Stimulated activated CD4-positive, alpha-beta T cell treated with anti-CD3 and anti-CD28 coated beads, Interleukin-4, amount 100 ng/mL, for 24 hours (primary cell): ENCODE results near the gene CYP27B1.
"Not testable (repeated sequence)": the region's sequence is repeated elsewhere in the genome, so short reads cannot be mapped to it uniquely, and the experiment has no call there.

Experiments used
- DNase-seq: peaks from one replicate; pipeline ENCODE4 v3.0.0-alpha.2; 2020

The CYP27B1 gene

DNA sequence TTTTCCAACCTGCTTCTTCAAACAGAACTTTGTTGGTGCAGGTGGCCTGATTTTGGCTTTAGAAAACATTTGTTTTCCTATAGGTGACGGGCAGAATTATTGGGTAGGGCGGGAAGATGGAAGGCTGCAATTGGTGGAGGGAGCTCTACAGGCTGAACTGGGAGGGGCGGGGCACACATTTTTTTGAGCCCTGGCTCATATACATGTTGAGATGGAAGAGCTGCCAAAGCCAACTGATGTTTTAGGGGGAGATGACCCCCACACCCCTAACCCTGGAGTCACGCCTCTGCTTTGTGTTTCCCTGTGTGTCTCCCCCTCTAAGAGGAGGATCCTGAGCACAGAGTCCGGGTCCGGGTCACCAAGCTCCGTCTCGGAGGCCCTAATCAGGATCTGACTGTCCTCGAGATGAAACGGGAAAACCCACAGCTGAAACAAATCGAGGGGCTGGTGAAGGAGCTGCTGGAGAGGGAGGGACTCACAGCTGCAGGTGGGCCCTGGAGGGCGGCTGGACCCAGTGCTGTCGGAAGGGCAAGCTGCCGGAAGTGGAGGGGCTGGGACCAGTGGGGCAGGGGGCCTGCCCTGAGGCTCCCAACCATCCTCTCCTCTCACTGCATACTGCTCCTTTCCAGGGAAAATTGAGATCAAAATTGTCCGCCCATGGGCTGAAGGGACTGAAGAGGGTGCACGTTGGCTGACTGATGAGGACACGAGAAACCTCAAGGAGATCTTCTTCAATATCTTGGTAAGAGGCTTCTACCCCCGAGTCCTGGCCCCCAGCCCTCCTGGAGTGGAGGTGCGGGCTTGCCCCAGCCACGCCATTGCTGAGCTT, 46.9 kb downstream of the CYP27B1 start:
- DNase-seq = no peak

DNA sequence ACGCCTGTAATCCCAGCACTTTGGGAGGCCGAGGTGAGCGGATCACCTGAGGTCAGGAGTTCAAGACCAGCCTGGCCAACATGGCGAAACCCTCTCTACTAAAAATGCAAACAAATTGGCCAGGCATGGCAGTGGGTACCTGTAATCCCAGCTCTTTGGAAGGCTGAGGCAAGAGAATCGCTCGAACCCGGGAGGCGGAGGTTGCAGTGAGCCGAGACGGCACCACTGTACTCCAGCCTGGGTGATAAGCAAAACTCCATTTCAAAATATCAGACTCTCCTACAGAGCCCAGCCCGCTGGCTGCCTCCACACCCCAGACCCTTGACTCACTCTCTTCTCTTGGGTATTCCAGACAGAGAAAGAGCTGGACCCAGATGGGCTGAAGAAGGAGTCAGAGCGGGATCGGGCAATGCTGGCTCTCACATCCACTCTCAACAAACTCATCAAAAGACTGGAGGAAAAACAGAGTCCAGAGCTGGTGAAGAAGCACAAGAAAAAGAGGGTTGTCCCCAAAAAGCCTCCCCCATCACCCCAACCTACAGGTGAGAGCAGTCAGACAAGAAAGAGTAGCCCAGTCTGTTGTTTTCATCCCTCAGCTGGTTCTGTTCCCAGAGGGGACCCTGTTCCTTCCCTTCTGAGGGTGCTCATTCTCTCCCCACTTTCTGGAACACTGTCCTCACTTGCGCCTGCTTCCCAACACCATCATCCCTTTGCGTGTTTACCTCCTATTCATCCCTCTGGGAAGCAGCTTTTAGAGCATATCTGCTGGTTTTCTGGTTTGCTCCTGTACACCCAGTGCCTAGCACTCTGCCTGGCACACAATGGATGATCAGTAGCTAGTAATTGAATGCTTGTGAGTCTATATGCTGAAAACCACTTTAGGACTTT, 48.0 kb downstream of the CYP27B1 start:
- DNase-seq = no peak

DNA sequence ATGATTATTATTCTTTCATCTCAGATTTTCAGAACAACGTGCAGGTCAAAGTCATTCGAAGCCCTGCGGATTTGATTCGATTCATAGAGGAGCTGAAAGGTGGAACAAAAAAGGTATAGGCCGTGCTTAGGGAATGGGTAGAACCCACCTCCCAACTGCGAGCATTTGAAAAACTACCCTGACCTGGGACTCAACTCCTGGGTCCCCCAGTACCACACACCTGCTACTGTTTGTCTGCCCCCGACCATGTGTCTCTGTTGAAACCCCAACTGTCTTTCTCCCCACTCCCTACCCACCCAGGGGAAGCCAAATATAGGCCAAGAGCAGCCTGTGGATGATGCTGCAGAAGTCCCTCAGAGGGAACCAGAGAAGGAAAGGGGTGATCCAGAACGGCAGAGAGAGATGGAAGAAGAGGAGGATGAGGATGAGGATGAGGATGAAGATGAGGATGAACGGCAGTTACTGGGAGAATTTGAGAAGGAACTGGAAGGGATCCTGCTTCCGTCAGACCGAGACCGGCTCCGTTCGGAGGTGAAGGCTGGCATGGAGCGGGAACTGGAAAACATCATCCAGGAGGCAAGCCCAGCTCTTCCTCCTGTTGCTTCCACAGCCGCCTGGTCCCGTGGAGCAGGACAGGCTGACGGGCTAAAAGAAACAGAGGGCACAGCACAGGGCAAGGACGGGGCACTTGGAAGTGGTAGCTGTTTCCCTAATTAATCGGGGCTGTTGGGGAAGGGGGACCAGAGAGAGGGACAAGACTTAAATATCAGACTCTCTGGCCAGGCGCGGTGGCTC, 48.8 kb downstream of the CYP27B1 start:
- DNase-seq = no peak

DNA sequence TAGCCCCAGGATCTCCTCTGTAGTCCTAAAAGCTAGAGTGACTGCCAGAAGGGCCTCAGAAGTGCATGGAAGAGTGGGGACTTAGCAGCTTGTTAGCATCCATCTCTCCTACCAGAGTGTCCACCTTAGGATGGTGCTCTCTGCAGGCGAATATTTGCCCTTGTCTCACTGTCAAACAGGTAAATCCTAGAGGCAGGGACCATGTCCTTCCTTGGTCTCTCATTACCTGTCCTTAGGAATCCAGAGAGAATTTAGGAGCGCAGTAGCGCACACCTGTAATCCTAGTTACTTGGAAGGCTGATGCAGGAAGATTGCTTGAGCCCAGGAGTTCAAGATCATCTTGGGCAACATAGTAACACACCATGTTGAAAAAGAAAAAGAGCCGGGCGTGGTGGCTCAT, 49.7 kb downstream of the CYP27B1 start:
- DNase-seq = no peak

DNA sequence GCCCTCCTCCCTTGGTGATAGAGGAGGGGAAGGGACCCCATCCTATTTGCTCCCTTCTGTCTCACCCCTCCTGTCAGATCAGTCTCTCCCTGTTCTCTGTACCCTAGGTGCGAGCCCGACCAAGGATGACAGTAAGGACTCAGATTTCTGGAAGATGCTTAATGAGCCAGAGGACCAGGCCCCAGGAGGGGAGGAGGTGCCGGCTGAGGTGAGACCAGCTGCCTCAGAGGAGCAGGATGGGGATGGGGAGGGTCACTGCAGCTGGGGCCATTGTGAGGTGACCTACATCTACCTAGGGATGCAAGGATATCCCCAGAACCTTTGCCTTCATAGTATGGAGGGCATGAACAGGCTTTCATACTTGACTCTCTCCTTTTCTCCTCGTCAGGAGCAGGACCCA, 50.6 kb downstream of the CYP27B1 start:
- DNase-seq = no peak

DNA sequence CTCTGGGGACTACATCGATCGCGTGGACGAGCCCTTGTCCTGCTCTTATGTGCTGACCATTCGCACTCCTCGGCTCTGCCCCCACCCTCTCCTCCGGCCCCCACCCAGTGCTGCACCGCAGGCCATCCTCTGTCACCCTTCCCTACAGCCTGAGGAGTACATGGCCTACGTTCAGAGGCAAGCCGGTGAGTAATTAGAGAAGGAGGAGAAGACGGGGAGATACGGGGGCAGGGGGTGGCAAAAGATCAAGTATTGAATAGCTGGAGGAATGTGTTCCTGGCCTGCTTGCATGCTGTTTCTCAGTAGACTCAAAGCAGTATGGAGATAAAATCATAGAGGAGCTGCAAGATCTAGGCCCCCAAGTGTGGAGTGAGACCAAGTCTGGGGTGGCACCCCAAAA, 51.1 kb downstream of the CYP27B1 start:
- no peak for DNase-seq

DNA sequence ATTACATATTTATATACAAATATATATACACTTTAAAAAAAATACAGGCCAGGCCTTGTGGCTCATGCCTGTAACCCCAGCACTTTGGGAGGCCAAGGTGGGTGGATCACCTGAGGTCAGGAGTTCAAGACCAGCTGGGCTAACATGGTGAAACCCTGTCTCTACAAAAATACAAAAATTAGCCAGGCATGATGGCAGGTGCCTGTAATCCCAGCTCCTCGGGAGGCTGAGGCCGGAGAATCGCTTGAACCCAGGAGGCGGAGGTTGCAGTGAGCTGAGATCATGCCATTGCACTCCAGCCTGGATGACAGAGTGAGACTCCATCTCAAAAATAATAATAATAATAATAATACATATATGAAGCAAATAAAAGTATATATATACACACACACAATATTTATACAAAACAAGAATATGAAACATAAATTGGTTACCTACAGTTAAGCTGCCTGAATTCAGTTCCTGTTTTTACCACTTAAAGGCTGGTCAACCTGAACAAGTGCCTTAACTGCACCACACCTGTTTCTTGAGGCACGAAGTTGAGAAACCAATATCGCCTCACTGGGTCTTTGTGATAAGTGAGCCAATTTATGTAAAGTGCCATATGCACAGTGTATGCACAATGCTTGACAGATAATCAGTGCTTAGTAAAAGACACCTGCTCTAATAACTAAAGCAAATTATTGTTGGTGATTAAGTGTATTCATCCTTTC, 51.7 kb downstream of the CYP27B1 start:
- DNase-seq = not testable (repeated sequence)

DNA sequence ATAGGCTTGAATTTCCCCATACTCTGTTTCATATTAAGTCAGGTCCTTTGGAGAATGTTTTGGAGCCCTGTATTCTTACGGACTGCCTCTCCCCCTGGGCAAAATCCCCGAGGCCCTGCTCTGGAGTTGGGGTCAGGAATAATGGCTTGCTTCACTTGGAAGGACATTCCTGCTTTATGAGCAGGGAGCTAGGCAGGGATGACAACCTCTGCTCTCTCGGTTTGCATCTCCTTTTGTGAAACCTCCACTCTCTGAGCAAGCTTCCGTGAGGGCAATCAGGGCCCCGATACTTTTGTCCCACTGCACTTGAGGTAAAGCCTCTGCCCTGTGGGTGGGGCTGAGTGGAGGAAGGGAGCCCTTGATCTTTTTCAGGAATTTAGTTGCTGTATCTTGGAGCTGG, 53.7 kb downstream of the CYP27B1 start:
- no peak for DNase-seq

DNA sequence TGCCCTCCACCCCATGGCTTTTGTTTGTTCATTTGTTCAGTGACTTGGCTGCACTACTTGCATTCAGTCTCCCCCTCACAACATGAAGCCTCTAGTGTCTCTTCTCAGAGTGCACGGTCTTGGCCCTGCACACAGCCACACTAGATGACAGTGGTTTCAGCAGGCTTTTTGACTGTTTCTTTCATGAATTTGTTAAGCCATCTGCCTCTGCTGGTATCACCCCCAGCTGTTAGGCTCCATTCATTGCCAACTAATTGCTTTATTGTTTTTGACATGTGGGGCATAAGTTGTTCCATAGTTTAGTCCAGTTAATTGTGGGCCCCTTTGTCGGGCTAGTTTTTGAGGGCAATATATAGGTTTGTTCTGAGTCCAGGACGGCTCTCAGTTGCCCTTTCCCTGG, 54.2 kb downstream of the CYP27B1 start:
- no peak for DNase-seq
